ENCODE results near the gene ZNF239. TPM values are rescaled to one million over a fixed set of nuclear protein-coding genes. Genes with fewer than 3 reads are reported as not detected.
"Not testable (repeated sequence)": the region's sequence is repeated elsewhere in the genome, so short reads cannot be mapped to it uniquely, and the experiment has no call there.

Gene ZNF239
- total RNA-seq, 4 donors from 2014 or later, result 3.1 to 6.5 (median 4.2) TPM

DNA sequence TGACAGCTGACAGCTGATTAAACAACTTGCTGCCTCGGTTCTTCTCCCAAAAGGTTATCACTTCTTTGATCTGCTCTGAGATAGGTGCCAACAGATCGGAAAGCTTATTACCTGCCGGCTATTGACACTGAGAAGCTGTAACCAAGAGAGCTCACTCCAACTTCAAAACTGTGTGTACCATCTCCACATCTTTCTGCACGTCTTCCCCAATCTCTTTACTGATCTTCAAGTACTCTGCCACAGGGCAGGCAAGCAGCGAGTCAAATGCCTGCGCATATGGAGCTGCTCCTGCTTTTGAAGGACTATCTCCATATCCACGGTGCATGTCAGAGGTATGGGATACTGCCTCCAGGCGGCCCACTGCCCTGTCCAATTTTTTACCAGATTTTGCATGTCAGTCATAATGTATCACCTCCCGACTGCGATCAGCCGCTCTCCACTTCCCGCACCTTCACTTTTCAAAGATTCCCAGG is 31.5 kb upstream of the ZNF239 start:
- Histone ChIP-seq H3K36me3 (peaks cover 0 to 27% (median 6%) of the 10 kb centered on the region in 3 donors), H3K9me3 (no peaks in the 10 kb centered on the region), H3K4me1 (peaks cover 0 to 11% (median 2%) of the 10 kb centered on the region in 4 donors), H3K27me3 (no peaks in the 10 kb centered on the region), H3K27ac (peak overlapping the region in 3 of 4 donors; percentile 62 to 83 (median 75)), H3K4me3 (peak overlapping the region; percentile 85 to 95 (median 92))
- TF ChIP-seq POLR2A (IDR thresholded peaks at IDR 0.05), result no peak
- TF ChIP-seq, protein P1, sequence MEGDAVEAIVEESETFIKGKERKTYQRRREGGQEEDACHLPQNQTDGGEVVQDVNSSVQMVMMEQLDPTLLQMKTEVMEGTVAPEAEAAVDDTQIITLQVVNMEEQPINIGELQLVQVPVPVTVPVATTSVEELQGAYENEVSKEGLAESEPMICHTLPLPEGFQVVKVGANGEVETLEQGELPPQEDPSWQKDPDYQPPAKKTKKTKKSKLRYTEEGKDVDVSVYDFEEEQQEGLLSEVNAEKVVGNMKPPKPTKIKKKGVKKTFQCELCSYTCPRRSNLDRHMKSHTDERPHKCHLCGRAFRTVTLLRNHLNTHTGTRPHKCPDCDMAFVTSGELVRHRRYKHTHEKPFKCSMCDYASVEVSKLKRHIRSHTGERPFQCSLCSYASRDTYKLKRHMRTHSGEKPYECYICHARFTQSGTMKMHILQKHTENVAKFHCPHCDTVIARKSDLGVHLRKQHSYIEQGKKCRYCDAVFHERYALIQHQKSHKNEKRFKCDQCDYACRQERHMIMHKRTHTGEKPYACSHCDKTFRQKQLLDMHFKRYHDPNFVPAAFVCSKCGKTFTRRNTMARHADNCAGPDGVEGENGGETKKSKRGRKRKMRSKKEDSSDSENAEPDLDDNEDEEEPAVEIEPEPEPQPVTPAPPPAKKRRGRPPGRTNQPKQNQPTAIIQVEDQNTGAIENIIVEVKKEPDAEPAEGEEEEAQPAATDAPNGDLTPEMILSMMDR (IDR thresholded peaks at IDR 0.05), result no peak
- TF ChIP-seq EP300 (IDR thresholded peaks at IDR 0.05), result no peak
- DNase-seq (ENCODE audit: low spot score in 2 of 2), result no peak
- WGBS, 2 donors, result 54 to 58% methylated on average over 12 of the region's 12 CpGs

DNA sequence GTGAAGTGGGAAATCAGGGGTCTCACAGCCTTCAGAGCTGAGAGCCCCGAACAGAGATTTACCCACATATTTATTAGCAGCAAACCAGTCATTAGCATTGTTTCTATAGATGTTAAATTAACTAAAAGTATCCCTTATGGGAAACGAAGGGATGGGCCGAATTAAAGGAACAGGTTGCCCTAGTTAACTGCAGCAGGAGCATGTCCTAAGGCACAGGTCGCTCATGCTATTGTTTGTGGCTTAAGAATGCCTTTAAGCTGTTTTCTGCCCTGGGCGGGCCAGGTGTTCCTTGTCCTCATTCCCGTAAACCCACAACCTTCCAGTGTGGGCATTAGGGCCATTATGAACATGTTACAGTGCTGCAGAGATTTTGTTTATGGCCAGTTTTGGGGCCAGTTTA is 27.2 kb upstream of the ZNF239 start:
- WGBS, 2 donors, result 90 to 92% methylated on average over 6 of the region's 6 CpGs
- not testable (repeated sequence) for H3K27me3 ChIP-seq; DNase-seq (ENCODE audit: low spot score in 2 of 2); H3K4me3 ChIP-seq; H3K36me3 ChIP-seq; H3K27ac ChIP-seq; H3K4me1 ChIP-seq; H3K9me3 ChIP-seq

DNA sequence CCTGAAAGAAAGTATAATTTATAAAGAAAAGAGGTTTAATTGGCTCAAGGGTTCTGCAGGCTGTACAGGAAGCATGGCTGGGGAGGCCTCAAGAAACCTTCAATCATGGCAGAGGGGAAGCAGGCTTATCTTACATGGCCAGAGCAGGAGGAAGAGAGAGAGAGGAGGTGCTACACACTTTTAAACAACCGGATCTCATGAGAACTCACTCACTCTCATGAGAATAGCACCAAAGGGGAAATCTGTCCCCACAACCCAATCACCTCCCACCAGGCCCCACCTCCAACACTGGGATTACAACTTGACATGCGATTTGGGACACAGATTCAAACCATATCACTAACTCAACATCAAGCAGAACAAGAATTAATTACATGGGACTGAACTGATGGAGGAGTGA is 24.9 kb upstream of the ZNF239 start:
- Histone ChIP-seq H3K9me3 (no peaks in the 10 kb centered on the region), H3K27me3 (no peaks in the 10 kb centered on the region), H3K36me3 (no peaks in the 10 kb centered on the region), H3K4me1 (peaks cover 0 to 20% (median 3%) of the 10 kb centered on the region in 4 donors), H3K4me3 (no peak overlapping the region), H3K27ac (no peak overlapping the region)
- TF ChIP-seq POLR2A (IDR thresholded peaks at IDR 0.05) (no peak), EP300 (IDR thresholded peaks at IDR 0.05) (no peak)
- TF ChIP-seq, protein P1 (IDR thresholded peaks at IDR 0.05), result no peak
- 68 to 69% methylated on average over 2 of the region's 2 CpGs for WGBS, 2 donors
- DNase-seq (ENCODE audit: low spot score in 2 of 2), result no peak

DNA sequence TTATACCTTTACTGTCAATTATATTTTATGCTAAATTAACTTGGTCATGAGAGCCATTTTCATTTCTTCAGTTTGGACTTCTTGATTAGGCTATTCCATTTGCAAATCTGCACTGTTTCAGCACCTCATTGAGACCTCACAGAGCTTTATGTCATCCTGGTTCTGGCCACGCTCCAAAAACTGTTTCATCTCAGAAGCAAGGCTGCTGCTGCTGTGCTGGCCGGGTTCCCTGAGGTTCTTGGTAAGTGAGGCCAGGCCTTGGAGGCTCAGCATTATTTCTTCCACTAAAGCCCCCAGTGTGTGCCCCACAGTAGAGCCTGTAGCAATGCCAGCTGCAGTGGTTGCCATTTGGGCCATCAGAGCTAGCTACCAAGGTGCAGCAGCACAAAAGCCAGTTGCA is 24.0 kb upstream of the ZNF239 start:
- no peak for DNase-seq (ENCODE audit: low spot score in 2 of 2)
- H3K4me3 ChIP-seq, result no peak overlapping the region
- H3K4me1 ChIP-seq, result peaks cover 0 to 20% (median 3%) of the 10 kb centered on the region in 4 donors
- H3K27me3 ChIP-seq, result no peaks in the 10 kb centered on the region
- TF ChIP-seq, protein P1 (IDR thresholded peaks at IDR 0.05), result no peak
- no peak for TF ChIP-seq EP300 (IDR thresholded peaks at IDR 0.05)
- no peak for TF ChIP-seq POLR2A (IDR thresholded peaks at IDR 0.05)
- 62 to 70% methylated on average over 2 of the region's 2 CpGs for WGBS, 2 donors
- H3K27ac ChIP-seq, result no peak overlapping the region
- H3K9me3 ChIP-seq, result no peaks in the 10 kb centered on the region
- no peaks in the 10 kb centered on the region for H3K36me3 ChIP-seq

DNA sequence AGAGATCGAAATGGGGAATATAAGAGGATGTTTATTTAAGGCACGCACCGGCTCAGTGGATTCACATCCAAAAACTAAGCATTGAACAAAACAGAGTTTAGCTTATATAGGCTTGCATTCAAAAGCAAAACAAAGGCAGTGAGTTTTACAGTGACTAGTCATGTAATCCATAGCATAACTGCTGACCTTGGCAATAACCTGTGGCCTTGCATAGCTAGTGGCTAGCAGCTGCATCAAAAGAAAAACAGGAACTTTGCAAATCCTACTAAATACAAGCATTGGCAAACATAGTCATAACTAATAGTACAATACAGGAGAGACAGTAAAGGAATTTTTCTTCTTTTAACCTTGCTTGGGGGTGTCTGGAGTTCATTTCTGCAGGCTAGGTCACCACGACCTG is 22.1 kb upstream of the ZNF239 start:
- no peak for DNase-seq (ENCODE audit: low spot score in 2 of 2)
- WGBS, 2 donors, result 56 to 69% methylated on average over 4 of the region's 4 CpGs
- H3K4me3 ChIP-seq, result no peak overlapping the region

More for the DNA sequence above, 22.1 kb upstream of the ZNF239 start:
- peaks cover 0 to 20% (median 3%) of the 10 kb centered on the region in 4 donors for H3K4me1 ChIP-seq
- no peaks in the 10 kb centered on the region for H3K27me3 ChIP-seq
- H3K27ac ChIP-seq, result no peak overlapping the region
- no peak for TF ChIP-seq POLR2A (IDR thresholded peaks at IDR 0.05)
- TF ChIP-seq EP300 (IDR thresholded peaks at IDR 0.05), result no peak
- TF ChIP-seq, protein P1 (IDR thresholded peaks at IDR 0.05), result no peak
- H3K36me3 ChIP-seq, result no peaks in the 10 kb centered on the region
- peaks cover 0 to 2% (median 0%) of the 10 kb centered on the region in 4 donors for H3K9me3 ChIP-seq

Data from tibial nerve (tissue), 4 donors.